ENCODE results near the gene PRKRIP1.
"Not testable (repeated sequence)": the region's sequence is repeated elsewhere in the genome, so short reads cannot be mapped to it uniquely, and the experiment has no call there.

The PRKRIP1 gene

DNA sequence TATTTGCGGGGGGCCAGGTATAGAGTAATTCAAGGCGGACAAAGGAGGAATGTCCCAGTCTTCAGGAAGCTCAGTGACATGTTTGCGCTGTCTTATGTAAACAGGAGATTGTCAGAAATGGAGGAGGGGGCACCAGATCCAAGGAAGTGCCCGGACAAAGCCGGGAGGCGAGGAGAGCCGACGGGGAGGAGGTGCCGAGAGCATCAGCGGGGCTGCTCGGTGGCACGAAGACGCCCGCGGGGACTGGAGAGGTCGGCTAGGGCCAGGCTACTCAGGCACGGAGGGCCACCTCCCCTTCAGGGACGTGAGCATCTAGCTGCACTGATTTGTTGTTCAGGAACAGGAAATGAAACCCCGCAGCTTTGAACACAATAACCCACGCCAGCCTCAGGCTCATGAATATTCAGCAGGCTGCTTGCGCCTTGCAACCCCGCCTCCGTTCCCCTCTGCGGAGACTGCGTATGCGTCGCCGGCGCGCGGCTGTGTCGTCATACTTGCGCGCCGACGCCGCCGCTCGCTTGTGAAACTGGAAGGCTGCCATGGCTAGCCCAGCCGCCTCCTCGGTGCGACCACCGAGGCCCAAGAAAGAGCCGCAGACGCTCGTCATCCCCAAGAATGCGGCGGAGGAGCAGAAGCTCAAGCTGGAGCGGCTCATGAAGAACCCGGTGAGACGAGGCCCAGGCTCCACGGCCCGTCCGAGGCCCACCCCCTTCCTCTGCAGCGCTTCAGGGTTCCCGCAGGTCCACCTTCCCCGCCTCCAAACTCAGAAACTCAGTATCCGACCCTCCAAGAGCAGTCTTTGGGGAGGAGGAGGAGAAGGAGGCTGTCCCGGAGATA lies at the start of gene PRKRIP1:
PRKRIP1 (plus strand) TSS at position 491 of the 837 bp plus-strand sequence; CDS start at position 540, 49 bp downstream.
- TF ChIP-seq, protein P1, sequence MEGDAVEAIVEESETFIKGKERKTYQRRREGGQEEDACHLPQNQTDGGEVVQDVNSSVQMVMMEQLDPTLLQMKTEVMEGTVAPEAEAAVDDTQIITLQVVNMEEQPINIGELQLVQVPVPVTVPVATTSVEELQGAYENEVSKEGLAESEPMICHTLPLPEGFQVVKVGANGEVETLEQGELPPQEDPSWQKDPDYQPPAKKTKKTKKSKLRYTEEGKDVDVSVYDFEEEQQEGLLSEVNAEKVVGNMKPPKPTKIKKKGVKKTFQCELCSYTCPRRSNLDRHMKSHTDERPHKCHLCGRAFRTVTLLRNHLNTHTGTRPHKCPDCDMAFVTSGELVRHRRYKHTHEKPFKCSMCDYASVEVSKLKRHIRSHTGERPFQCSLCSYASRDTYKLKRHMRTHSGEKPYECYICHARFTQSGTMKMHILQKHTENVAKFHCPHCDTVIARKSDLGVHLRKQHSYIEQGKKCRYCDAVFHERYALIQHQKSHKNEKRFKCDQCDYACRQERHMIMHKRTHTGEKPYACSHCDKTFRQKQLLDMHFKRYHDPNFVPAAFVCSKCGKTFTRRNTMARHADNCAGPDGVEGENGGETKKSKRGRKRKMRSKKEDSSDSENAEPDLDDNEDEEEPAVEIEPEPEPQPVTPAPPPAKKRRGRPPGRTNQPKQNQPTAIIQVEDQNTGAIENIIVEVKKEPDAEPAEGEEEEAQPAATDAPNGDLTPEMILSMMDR (IDR thresholded peaks at IDR 0.05; ENCODE audit: unreplicated experiment in 3 of 3) = no peak
- H3K27ac Mint-ChIP-seq = peak within 1 kb of the TSS; percentile 97 to 98 (median 98)
- peak within 1 kb of the TSS; percentile 90 to 99 (median 98) for H3K4me3 Mint-ChIP-seq
- H3K27me3 Mint-ChIP-seq (ENCODE audit: low read depth) = no peaks in the 10 kb centered on the region
- H3K4me1 Mint-ChIP-seq = peaks cover 15% of the 10 kb centered on the region
- peaks cover 30% of the 10 kb centered on the region for H3K36me3 Mint-ChIP-seq (ENCODE audit: low read depth)
- H3K9me3 Mint-ChIP-seq = no peaks in the 10 kb centered on the region

GRCh38 chr7:102346983-102347382 lies 49.2 kb upstream of the PRKRIP1 start:
- not testable (repeated sequence) for H3K4me1 Mint-ChIP-seq; H3K9me3 Mint-ChIP-seq; H3K27ac Mint-ChIP-seq; H3K36me3 Mint-ChIP-seq (ENCODE audit: low read depth); H3K4me3 Mint-ChIP-seq; H3K27me3 Mint-ChIP-seq (ENCODE audit: low read depth)

GRCh38 chr7:102356344-102356743 lies 39.8 kb upstream of the PRKRIP1 start, which contains the start of gene SPDYE6:
SPDYE6 (minus strand) TSS chr7:102356444; CDS start chr7:102356023, 421 bp downstream.
- H3K36me3 Mint-ChIP-seq (ENCODE audit: low read depth); H3K27ac Mint-ChIP-seq; H3K4me3 Mint-ChIP-seq: not testable (repeated sequence)

DNA sequence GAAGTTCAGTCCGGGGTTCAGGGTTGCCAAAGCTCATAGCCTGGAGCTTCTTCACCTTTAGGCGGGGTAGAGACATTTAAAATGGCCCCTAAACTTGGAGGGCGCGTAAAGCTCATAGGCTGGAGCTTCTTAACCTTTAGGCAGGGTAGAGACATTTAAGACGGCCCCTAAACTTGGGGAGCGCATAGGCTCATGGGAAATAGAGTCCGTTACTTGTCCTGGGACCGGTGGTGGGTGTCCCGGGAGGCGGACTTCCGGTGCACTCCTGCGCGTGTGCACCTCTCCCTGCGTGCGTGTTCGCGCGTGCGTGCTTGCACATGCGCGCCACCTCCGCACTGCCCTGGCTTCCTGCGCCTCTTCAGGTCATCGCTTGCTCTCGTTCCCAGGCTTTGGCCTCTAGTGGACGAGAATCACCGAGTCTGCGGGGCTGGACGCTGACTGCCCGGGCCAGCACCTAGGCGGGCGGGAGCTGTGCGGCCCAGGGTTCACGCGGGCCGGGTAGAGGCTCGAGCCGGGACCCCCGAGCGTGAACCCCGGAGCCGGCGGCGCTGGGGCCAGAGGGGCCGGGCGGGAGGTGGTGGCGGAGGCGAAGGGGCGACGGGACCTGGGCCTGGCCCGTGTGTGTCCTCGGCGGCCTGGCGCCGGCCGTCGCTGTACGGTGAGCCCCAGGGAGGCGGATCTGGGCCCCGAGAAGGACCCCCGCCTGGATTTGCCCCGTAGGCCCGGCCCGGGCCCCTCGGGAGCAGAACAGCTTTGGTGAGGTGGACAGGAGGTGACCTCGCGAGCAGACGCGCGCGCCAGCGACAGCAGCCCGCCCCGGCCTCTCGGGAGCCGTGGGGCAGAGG lies 32.4 kb upstream of the PRKRIP1 start:
- Mint-ChIP-seq H3K27ac (peak overlapping the region; percentile 88 to 95 (median 93)), H3K4me3 (peak overlapping the region; percentile 91 to 97 (median 96)), H3K36me3 (ENCODE audit: low read depth) (peaks cover 21% of the 10 kb centered on the region)
- not testable (repeated sequence) for H3K27me3 Mint-ChIP-seq (ENCODE audit: low read depth); H3K4me1 Mint-ChIP-seq; H3K9me3 Mint-ChIP-seq
- TF ChIP-seq, protein P1 (IDR thresholded peaks at IDR 0.05; ENCODE audit: unreplicated experiment in 3 of 3) = peak in 1 of 3 experiments; percentile 17

More at GRCh38 chr7:102356344-102356743, 39.8 kb upstream of the PRKRIP1 start, which contains the start of gene SPDYE6:
- not testable (repeated sequence) for H3K9me3 Mint-ChIP-seq; H3K4me1 Mint-ChIP-seq; H3K27me3 Mint-ChIP-seq (ENCODE audit: low read depth)

DNA sequence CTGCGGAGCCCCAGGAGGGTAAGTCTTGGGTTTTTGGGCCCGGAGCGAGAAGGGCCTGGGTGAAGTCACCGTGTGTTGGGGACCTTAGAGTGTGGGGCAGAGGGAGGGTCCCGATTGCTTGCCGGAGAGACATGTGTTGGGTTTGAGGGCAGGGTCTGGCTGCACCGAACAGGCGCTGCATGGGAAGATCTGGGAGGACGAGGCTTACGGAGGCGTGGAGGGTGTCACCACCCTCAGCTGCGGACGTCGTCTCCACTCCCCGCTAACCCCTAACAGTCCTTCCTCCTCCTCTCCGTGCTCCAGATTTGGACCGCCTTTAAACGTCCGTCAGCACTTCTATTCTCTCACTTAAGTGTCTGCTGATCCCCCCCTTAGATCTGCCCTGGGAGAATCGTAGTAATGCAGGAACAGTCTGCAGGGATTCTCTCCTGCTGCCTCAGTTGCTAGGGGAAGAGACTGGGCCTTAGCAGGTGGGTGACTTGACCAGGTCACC lies 31.7 kb upstream of the PRKRIP1 start:
- H3K9me3 Mint-ChIP-seq; H3K27me3 Mint-ChIP-seq (ENCODE audit: low read depth); H3K4me1 Mint-ChIP-seq: not testable (repeated sequence)
- H3K27ac Mint-ChIP-seq = peak overlapping the region; percentile 78 to 93 (median 89)
- H3K4me3 Mint-ChIP-seq = peak overlapping the region; percentile 91 to 97 (median 96)
- peaks cover 21% of the 10 kb centered on the region for H3K36me3 Mint-ChIP-seq (ENCODE audit: low read depth)

GRCh38 chr7:102365390-102365789 lies 30.8 kb upstream of the PRKRIP1 start:
- Mint-ChIP-seq H3K4me3 (peak overlapping the region; percentile 72 to 76 (median 73)), H3K36me3 (ENCODE audit: low read depth) (peaks cover 27% of the 10 kb centered on the region)
- not testable (repeated sequence) for H3K9me3 Mint-ChIP-seq; H3K4me1 Mint-ChIP-seq; H3K27ac Mint-ChIP-seq; H3K27me3 Mint-ChIP-seq (ENCODE audit: low read depth)

DNA sequence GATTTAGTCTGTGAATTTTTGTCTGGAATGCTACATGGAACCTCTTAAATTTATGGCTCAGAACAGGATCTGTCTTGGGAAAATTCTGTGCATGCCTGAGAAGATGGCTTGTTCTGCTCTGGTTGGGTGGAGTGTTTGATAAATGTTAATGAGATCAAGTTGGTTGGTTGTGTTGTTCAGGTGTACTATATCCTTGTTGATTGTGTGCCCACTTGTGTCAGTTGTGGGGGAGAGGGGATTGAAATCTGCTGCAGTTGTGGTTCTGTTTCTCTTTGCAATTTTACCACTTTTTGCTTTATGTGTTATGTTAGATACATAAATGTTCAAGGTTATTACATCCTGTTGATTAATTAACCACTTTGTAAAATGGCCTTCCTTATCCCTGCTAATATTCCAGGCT lies 26.1 kb upstream of the PRKRIP1 start:
- not testable (repeated sequence) for H3K27me3 Mint-ChIP-seq (ENCODE audit: low read depth); H3K4me1 Mint-ChIP-seq; H3K9me3 Mint-ChIP-seq; H3K4me3 Mint-ChIP-seq; H3K27ac Mint-ChIP-seq
- peaks cover 53% of the 10 kb centered on the region for H3K36me3 Mint-ChIP-seq (ENCODE audit: low read depth)

DNA sequence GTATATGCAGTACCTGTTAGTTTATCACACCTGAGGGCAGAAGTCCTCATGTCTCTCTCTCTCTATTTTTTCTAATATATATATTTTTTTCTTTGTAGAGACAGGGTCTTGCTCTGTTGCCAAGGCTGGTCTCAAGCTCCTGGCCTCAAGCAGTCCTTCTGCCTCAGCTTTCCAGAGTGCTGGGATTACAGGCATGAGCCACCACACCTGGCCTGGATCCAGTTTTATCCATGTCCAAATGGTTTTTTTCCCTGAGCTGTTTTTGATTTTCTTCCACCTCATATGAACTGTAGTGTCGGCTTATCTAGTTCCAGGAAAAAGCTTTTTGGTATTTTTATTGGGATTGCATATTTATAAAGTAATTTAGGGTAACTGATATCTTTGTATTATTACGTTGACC lies 23.4 kb upstream of the PRKRIP1 start:
- H3K27me3 Mint-ChIP-seq (ENCODE audit: low read depth); H3K27ac Mint-ChIP-seq; H3K9me3 Mint-ChIP-seq; H3K4me3 Mint-ChIP-seq; H3K4me1 Mint-ChIP-seq: not testable (repeated sequence)
- H3K36me3 Mint-ChIP-seq (ENCODE audit: low read depth) = peaks cover 58% of the 10 kb centered on the region
